Skeletal muscle tissue (tissue), 2 donors: ENCODE measurements around the gene KRTAP9-1. TPM values are rescaled to one million over a fixed set of nuclear protein-coding genes. Genes with fewer than 3 reads are reported as not detected.

ENCODE experiments used
- small RNA-seq: library from RNA; depleted of rRNA; stranded (forward); fragments of <200 nt; gene quantifications from one replicate; pipeline ENCODE3, GENCODE V24; 2014
- total RNA-seq: library from RNA; depleted of rRNA; stranded (reverse); fragments of >200 nt; gene quantifications from one replicate; pipeline ENCODE4 v1.2.3, GENCODE V29; 2014

KRTAP9-1 gene
- total RNA-seq, 1 donor from 2014 or later, result not detected

Small RNA genes within 50 kb of the gene (small RNA-seq; reads per million reads assigned to genes)
- gene KRTAP4-17P, result not detected

Other genes starting within 250 kb of the KRTAP9-1 start
- gene KRT39, start 222.9 kb upstream of the KRTAP9-1 start, total RNA-seq, result 3.1 TPM
- 6.3 TPM for gene KRT40, start 205.6 kb upstream of the KRTAP9-1 start, total RNA-seq
- not detected for gene KRTAP3-3, start 195.7 kb upstream of the KRTAP9-1 start, total RNA-seq
- not detected for gene KRTAP3-2, start 190.0 kb upstream of the KRTAP9-1 start, total RNA-seq
- gene KRTAP3-1, start 180.8 kb upstream of the KRTAP9-1 start, total RNA-seq, result not detected
- not detected for gene KRTAP1-5, start 162.7 kb upstream of the KRTAP9-1 start, total RNA-seq
- not detected for gene KRTAP1-4, start 159.7 kb upstream of the KRTAP9-1 start, total RNA-seq
- gene KRTAP1-3, start 155.0 kb upstream of the KRTAP9-1 start, total RNA-seq, result not detected
- gene KRTAP1-1, start 148.4 kb upstream of the KRTAP9-1 start, total RNA-seq, result not detected
- not detected for gene KRTAP2-1, start 142.6 kb upstream of the KRTAP9-1 start, total RNA-seq
- gene KRTAP2-2, start 134.7 kb upstream of the KRTAP9-1 start, total RNA-seq, result not detected
- not detected for gene KRTAP2-3, start 129.8 kb upstream of the KRTAP9-1 start, total RNA-seq
- not detected for gene KRTAP2-4, start 124.0 kb upstream of the KRTAP9-1 start, total RNA-seq
- not detected for gene KRTAP4-7, start 105.7 kb upstream of the KRTAP9-1 start, total RNA-seq
- gene KRTAP4-8, start 91.7 kb upstream of the KRTAP9-1 start, total RNA-seq, result not detected
- gene KRTAP4-16, start 87.7 kb upstream of the KRTAP9-1 start, total RNA-seq, result not detected
- not detected for gene KRTAP4-9, start 84.5 kb upstream of the KRTAP9-1 start, total RNA-seq
- not detected for gene KRTAP4-11, start 71.5 kb upstream of the KRTAP9-1 start, total RNA-seq
- not detected for gene KRTAP4-12, start 65.7 kb upstream of the KRTAP9-1 start, total RNA-seq
- gene KRTAP4-6, start 49.3 kb upstream of the KRTAP9-1 start, total RNA-seq, result not detected
- not detected for gene KRTAP4-5, start 40.1 kb upstream of the KRTAP9-1 start, total RNA-seq
- not detected for gene KRTAP4-4, start 29.1 kb upstream of the KRTAP9-1 start, total RNA-seq
- gene KRTAP4-3, start 21.7 kb upstream of the KRTAP9-1 start, total RNA-seq, result not detected
- not detected for gene KRTAP4-2, start 11.7 kb upstream of the KRTAP9-1 start, total RNA-seq
- gene KRTAP4-1, start 5.0 kb upstream of the KRTAP9-1 start, total RNA-seq, result not detected
- not detected for gene KRTAP9-2, start 36.8 kb downstream of the KRTAP9-1 start, total RNA-seq
- gene KRTAP9-3, start 42.6 kb downstream of the KRTAP9-1 start, total RNA-seq, result not detected
- not detected for gene KRTAP9-8, start 48.1 kb downstream of the KRTAP9-1 start, total RNA-seq
- not detected for gene KRTAP9-4, start 59.8 kb downstream of the KRTAP9-1 start, total RNA-seq
- not detected for gene KRTAP9-9, start 65.5 kb downstream of the KRTAP9-1 start, total RNA-seq
- gene KRTAP9-6, start 75.5 kb downstream of the KRTAP9-1 start, total RNA-seq, result not detected
- not detected for gene KRTAP9-7, start 85.8 kb downstream of the KRTAP9-1 start, total RNA-seq
- gene KRTAP29-1, start 113.0 kb downstream of the KRTAP9-1 start, total RNA-seq, result not detected
- gene KRTAP16-1, start 119.4 kb downstream of the KRTAP9-1 start, total RNA-seq, result not detected
- not detected for gene KRTAP17-1, start 125.8 kb downstream of the KRTAP9-1 start, total RNA-seq
- gene KRT33A, start 160.9 kb downstream of the KRTAP9-1 start, total RNA-seq, result not detected
- not detected for gene KRT33B, start 179.9 kb downstream of the KRTAP9-1 start, total RNA-seq
- not detected for gene KRT34, start 192.4 kb downstream of the KRTAP9-1 start, total RNA-seq
- gene KRT31, start 207.7 kb downstream of the KRTAP9-1 start, total RNA-seq, result 3.1 TPM
- not detected for gene KRT37, start 234.7 kb downstream of the KRTAP9-1 start, total RNA-seq